Endothelial cell of umbilical vein (primary cell): ENCODE measurements around the gene AUTS2. TPM values are rescaled to one million over a fixed set of nuclear protein-coding genes. Genes with fewer than 3 reads are reported as not detected.

Experiments used
- BruUV-seq: library from RNA; stranded (reverse); fragments of 400-500 nt; replicated peaks from 2 replicates; lab custom pipeline; 2021; lab: Mats Ljungman, UMichigan
- CTCF ChIA-PET: fragments of 300-600, 350-600 bp; sonication (Branson Sonifier 250); formaldehyde crosslinking; loops from one replicate; lab custom pipeline; 2021; ENCODE audit warnings: antibody characterized with exemption, inconsistent platforms; lab: Charles Lee
- POLR2A ChIA-PET: fragments of 300-600, 350-600 bp; sonication (Branson Sonifier 250); formaldehyde crosslinking; loops from one replicate; lab custom pipeline; 2021; ENCODE audit warnings: antibody characterized with exemption, inconsistent platforms; lab: Charles Lee
- DNase-seq: peaks from one replicate; pipeline ENCODE4 v3.0.0-alpha.2; 2011; ENCODE audit warnings: low read depth, low spot score
- FAIRE-seq: peaks from 2 replicates; lab custom pipeline; 2011; peaks lifted over from hg19 to GRCh38; lab: Jason Lieb, UNC
- H2AFZ ChIP-seq: 2 replicates; pipeline ENCODE4 v1.6.0; 2012; ENCODE audit warnings: low read depth, low read length, control low read depth, inconsistent platforms
- H3K27ac ChIP-seq: 2 replicates; pipeline ENCODE4 v1.5.1; 2011; ENCODE audit warnings: low read depth, mild to moderate bottlenecking, control low read depth, low read length, moderate library complexity; ENCODE audit not compliant: insufficient read depth
- H3K27me3 ChIP-seq, 2 experiments: 2 replicates each; pipeline versions ENCODE4 v1.6.0 to v1.6.1; 2011; ENCODE audit warnings: low read length in 2 of 2, mixed read lengths in 1 of 2; ENCODE audit not compliant: control insufficient read depth in 2 of 2, insufficient read depth in 2 of 2
- H3K36me3 ChIP-seq, 2 experiments: 2 replicates in 1 of 2; 3 replicates in 1 of 2; pipeline ENCODE4 v1.5.1; 2011; ENCODE audit warnings: low read length in 2 of 2, mild to moderate bottlenecking in 1 of 2, moderate library complexity in 1 of 2; ENCODE audit not compliant: control insufficient read depth in 2 of 2, insufficient read depth in 2 of 2; ENCODE audit errors: extremely low read depth in 1 of 2
- H3K4me1 ChIP-seq: 3 replicates; pipeline ENCODE4 v1.5.1; 2011; ENCODE audit warnings: mild to moderate bottlenecking, low read length; ENCODE audit not compliant: control insufficient read depth, insufficient read depth; ENCODE audit errors: extremely low read depth
- H3K4me2 ChIP-seq: 2 replicates; pipeline ENCODE4 v1.6.1; 2011; ENCODE audit warnings: low read length, control low read depth, mixed read lengths; ENCODE audit not compliant: insufficient read depth
- H3K4me3 ChIP-seq, 3 experiments: fragments of 200-600 bp in 1 of 3; sonication (generic), shearing (Covaris generic) in 1 of 3; replicated peaks in 1 of 3; 2 replicates each; pipeline ENCODE4 v1.5.1; 2011 to 2016; ENCODE audit warnings: control low read depth in 3 of 3, low read length in 3 of 3, mild to moderate bottlenecking in 2 of 3, inconsistent platforms in 1 of 3, low read depth in 1 of 3, moderate library complexity in 1 of 3; ENCODE audit not compliant: insufficient read depth in 1 of 3
- H3K79me2 ChIP-seq: 2 replicates; pipeline ENCODE4 v1.6.0; 2012; ENCODE audit warnings: low read length, inconsistent platforms; ENCODE audit not compliant: control insufficient read depth, insufficient read depth
- H3K9ac ChIP-seq: replicated peaks from 2 replicates; pipeline ENCODE3; 2011; ENCODE audit warnings: low read length, control low read depth; ENCODE audit not compliant: insufficient read depth; ENCODE audit errors: extremely low read depth
- H3K9me1 ChIP-seq: replicated peaks from 3 replicates; pipeline ENCODE4 v1.6.0; 2011; ENCODE audit warnings: mild to moderate bottlenecking, low read length; ENCODE audit not compliant: control insufficient read depth, insufficient read depth; ENCODE audit errors: extremely low read depth
- H3K9me3 ChIP-seq: replicated peaks from 2 replicates; pipeline ENCODE4 v1.5.1; 2012; ENCODE audit warnings: low read length, inconsistent platforms; ENCODE audit not compliant: control insufficient read depth, insufficient read depth
- H4K20me1 ChIP-seq: replicated peaks from 2 replicates; pipeline ENCODE3; 2011; ENCODE audit warnings: mild to moderate bottlenecking, low read length; ENCODE audit not compliant: control insufficient read depth, insufficient read depth; ENCODE audit errors: extremely low read depth
- EZH2 ChIP-seq: IDR thresholded peaks from 2 replicates; pipeline ENCODE4 v1.6.1; 2012; ENCODE audit warnings: borderline replicate concordance, low read depth, mild to moderate bottlenecking, moderate library complexity, low read length, inconsistent platforms; ENCODE audit not compliant: severe bottlenecking
- FOS ChIP-seq: IDR thresholded peaks from 2 replicates; pipeline ENCODE4 v1.6.1; 2011; ENCODE audit warnings: mild to moderate bottlenecking, low read length, moderate library complexity, borderline replicate concordance; ENCODE audit not compliant: insufficient read depth
- GATA2 ChIP-seq: IDR thresholded peaks from 2 replicates; pipeline ENCODE4 v1.7.0; 2011; ENCODE audit warnings: low read depth, mild to moderate bottlenecking, moderate library complexity, mixed read lengths, low read length; ENCODE audit not compliant: insufficient read length, insufficient read depth
- JUN ChIP-seq: IDR thresholded peaks from 2 replicates; pipeline ENCODE4 v1.6.1; 2011; ENCODE audit warnings: borderline replicate concordance, low read depth; ENCODE audit not compliant: insufficient read length, insufficient read depth
- MYC ChIP-seq: IDR thresholded peaks from one replicate; pipeline ENCODE4 v1.6.1; 2011; ENCODE audit warnings: mild to moderate bottlenecking, low read depth, low read length
- POLR2A ChIP-seq: IDR thresholded peaks from 2 replicates; pipeline ENCODE4 v1.6.1; 2012; ENCODE audit warnings: low read depth, mild to moderate bottlenecking, control low read depth, low read length
- POLR2AphosphoS5 ChIP-seq: IDR thresholded peaks from 2 replicates; pipeline ENCODE4 v1.6.1; 2012; ENCODE audit warnings: low read depth, mild to moderate bottlenecking, control low read depth, low read length, moderate library complexity; ENCODE audit not compliant: insufficient read depth
- dilution Hi-C: fragments of 300-500 bp; cut with MboI; formaldehyde crosslinking; loops from one replicate; pipeline ENCODE4 v1.15.0; 2019; ENCODE audit warnings: low sequenced_read_pairs; ENCODE audit not compliant: extremely low pct_ligation_motif_present
- intact Hi-C: fragments of 100-400 bp; cut with micrococcal nuclease; formaldehyde crosslinking; loops from one replicate; pipeline ENCODE4 v1.10.0; 2022
- polyA plus RNA-seq, 4 experiments: library from polyadenylated mRNA; depleted of rRNA in 3 of 4; stranded (reverse) in 3 of 4; unstranded in 1 of 4; fragments of >200 nt; gene quantifications; 2 replicates each; pipeline versions ENCODE4 v1.2.1 to v1.2.3, GENCODE V29; 2011 to 2012; ENCODE audit warnings: missing spikeins in 1 of 4
- total RNA-seq: library from RNA; stranded (reverse); gene quantifications from 2 replicates; pipeline ENCODE4 v1.2.3, GENCODE V29; 2021
- TF ChIP-seq, protein P1 (sequence below), 2 donors: IDR thresholded peaks; 1 replicate in 1 of 2; 2 replicates in 1 of 2; pipeline ENCODE4 v1.5.1; 2011; ENCODE audit warnings: low read length in 2 of 2, mild to moderate bottlenecking in 2 of 2, moderate library complexity in 2 of 2, control low read depth in 1 of 2, inconsistent platforms in 1 of 2, low read depth in 1 of 2; ENCODE audit not compliant: insufficient read depth in 1 of 2; ENCODE audit errors: extremely low read depth in 1 of 2
- TF ChIP-seq, protein P2 (sequence below): IDR thresholded peaks from 2 replicates; pipeline ENCODE4 v1.6.1; 2011; ENCODE audit not compliant: insufficient read depth, insufficient read length

Gene AUTS2
- total and polyA plus RNA-seq, 2 donors (not counting 3 experiments of a cell fraction or from before 2014, with no cell fraction given) = 0.59 to 8.0 TPM

DNA sequence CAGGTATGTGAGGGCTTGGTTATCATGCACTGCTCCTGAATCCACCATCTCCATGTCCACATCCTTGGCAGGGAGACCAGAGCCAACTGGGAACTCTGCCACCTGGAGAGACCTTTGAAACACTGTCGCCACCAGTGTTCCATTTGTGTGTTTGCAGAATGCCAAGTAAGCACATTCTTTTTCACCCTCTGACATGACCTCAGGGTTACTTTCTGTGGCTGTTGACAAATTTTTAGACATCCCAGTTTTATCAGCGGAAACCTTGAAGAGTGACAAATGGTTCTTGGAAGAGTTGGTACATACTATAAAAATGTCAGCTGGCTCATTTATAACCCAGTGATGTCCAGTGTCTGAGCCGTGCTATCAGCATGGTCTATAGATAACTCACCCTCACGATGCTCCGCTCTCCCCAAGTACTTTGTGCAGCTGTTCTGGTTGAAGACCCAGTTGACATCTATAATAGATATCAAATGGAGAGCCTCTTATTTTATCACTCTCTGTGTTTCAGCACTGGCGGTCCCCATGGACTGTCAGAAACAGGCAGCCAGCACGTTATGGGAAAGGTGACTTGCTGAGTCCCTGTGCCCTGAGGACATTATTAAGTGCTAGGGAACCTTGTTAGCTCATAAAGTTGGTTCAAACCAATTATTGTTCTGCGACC is 970.5 kb downstream of the AUTS2 start:
- Histone ChIP-seq H3K27ac (no peak overlapping the region), H3K4me2 (no peak overlapping the region), H3K36me3 (no peaks in the 10 kb centered on the region), H2AFZ (no peak overlapping the region), H4K20me1 (no peaks in the 10 kb centered on the region), H3K4me1 (no peaks in the 10 kb centered on the region), H3K9me3 (peaks cover 2% of the 10 kb centered on the region), H3K27me3 (no peaks in the 10 kb centered on the region), H3K79me2 (no peaks in the 10 kb centered on the region), H3K9ac (no peak overlapping the region), H3K9me1 (no peaks in the 10 kb centered on the region), H3K4me3 (no peak overlapping the region)
- intact Hi-C loops = no loop called here
- FAIRE-seq (no peak), DNase-seq (no peak)
- no TSS peak for BruUV-seq
- ChIA-PET POLR2A (interaction anchor here (0.6 kb wide), 1 partner anchor 773 kb away, joined by 4 read pairs; no protein-coding TSS in a partner anchor), CTCF (no interaction called here)
- dilution Hi-C loops = no loop called here
- TF ChIP-seq GATA2 = no peak
- TF ChIP-seq, protein P1, sequence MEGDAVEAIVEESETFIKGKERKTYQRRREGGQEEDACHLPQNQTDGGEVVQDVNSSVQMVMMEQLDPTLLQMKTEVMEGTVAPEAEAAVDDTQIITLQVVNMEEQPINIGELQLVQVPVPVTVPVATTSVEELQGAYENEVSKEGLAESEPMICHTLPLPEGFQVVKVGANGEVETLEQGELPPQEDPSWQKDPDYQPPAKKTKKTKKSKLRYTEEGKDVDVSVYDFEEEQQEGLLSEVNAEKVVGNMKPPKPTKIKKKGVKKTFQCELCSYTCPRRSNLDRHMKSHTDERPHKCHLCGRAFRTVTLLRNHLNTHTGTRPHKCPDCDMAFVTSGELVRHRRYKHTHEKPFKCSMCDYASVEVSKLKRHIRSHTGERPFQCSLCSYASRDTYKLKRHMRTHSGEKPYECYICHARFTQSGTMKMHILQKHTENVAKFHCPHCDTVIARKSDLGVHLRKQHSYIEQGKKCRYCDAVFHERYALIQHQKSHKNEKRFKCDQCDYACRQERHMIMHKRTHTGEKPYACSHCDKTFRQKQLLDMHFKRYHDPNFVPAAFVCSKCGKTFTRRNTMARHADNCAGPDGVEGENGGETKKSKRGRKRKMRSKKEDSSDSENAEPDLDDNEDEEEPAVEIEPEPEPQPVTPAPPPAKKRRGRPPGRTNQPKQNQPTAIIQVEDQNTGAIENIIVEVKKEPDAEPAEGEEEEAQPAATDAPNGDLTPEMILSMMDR (IDR thresholded peaks at IDR 0.05; ENCODE audit: extremely low read depth in 1 of 2, insufficient read depth in 1 of 2, low read depth in 1 of 2, low read length in 2 of 2) = no peak
- TF ChIP-seq, protein P2, sequence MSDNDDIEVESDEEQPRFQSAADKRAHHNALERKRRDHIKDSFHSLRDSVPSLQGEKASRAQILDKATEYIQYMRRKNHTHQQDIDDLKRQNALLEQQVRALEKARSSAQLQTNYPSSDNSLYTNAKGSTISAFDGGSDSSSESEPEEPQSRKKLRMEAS = no peak
- no peak for TF ChIP-seq MYC
- TF ChIP-seq FOS = no peak
- no peak for TF ChIP-seq POLR2A
- no peak for TF ChIP-seq JUN
- TF ChIP-seq POLR2AphosphoS5 = no peak
- no peak for TF ChIP-seq EZH2
